Sigmoid colon (tissue), 7 donors: Measurements from ENCODE around the gene EEFSEC. TPM values are rescaled to one million over a fixed set of nuclear protein-coding genes. Genes with fewer than 3 reads are reported as not detected.

ENCODE experiments used
- DNase-seq: peaks from one replicate; pipeline ENCODE4 v3.0.0-alpha.2; 2019
- H3K27ac ChIP-seq, 4 donors: fragments of 200-600 bp; sonication (generic); one replicate each; pipeline ENCODE4 v1.5.1; 2016 to 2019; ENCODE audit warnings: mild to moderate bottlenecking in 1 of 4
- H3K27me3 ChIP-seq, 3 donors: fragments of 200-600 bp; sonication (generic); one replicate each; pipeline ENCODE4 v1.5.1; 2019; ENCODE audit warnings: mild to moderate bottlenecking in 1 of 3
- H3K36me3 ChIP-seq, 4 donors: fragments of 200-600 bp; sonication (generic); one replicate each; pipeline ENCODE4 v1.5.1; 2016 to 2019
- H3K4me1 ChIP-seq, 4 donors: fragments of 200-600 bp; sonication (generic); one replicate each; pipeline ENCODE4 v1.5.1; 2017 to 2019
- H3K4me3 ChIP-seq, 4 donors: fragments of 200-600 bp; sonication (generic); one replicate each; pipeline ENCODE4 v1.5.1; 2017 to 2019; ENCODE audit warnings: mild to moderate bottlenecking in 2 of 4, moderate library complexity in 1 of 4
- H3K9me3 ChIP-seq, 4 donors: fragments of 200-600 bp in 3 of 4; sonication (generic) in 3 of 4; one replicate each; pipeline versions ENCODE4 v1.5.1 to v1.6.1; 2013 to 2019
- EP300 ChIP-seq, 4 donors: sonication (generic); formaldehyde crosslinking; IDR thresholded peaks; one replicate each; pipeline ENCODE4 v1.6.1; 2017; ENCODE audit warnings: antibody characterized with exemption in 4 of 4
- POLR2A ChIP-seq, 2 donors: fragments of 450-650 bp; IDR thresholded peaks; one replicate each; pipeline ENCODE4 v1.6.1; 2016; ENCODE audit warnings: antibody characterized with exemption in 2 of 2, mild to moderate bottlenecking in 2 of 2, moderate library complexity in 2 of 2
- POLR2AphosphoS5 ChIP-seq, 4 donors: sonication (generic); formaldehyde crosslinking; IDR thresholded peaks; one replicate each; pipeline ENCODE4 v1.6.1; 2017; ENCODE audit warnings: antibody characterized with exemption in 4 of 4
- WGBS, 2 donors: extraction: QIAGEN DNeasy Blood & Tissue Kit; methylation state at CpG; one replicate each; pipeline ENCODE4 v1.1.7; 2013; 5-methylcytosine and 5-hydroxymethylcytosine counted together
- intact Hi-C: fragments of 100-400 bp; cut with DNase I; formaldehyde crosslinking; loops from one replicate; pipeline ENCODE4 v1.15.1; 2023
- polyA plus RNA-seq, 3 donors: library from polyadenylated mRNA; stranded (reverse); fragments of 200-250 nt; gene quantifications; one replicate each; pipeline ENCODE4 v1.2.3, GENCODE V29; 2013
- total RNA-seq, 4 donors: library from RNA; depleted of rRNA; stranded (reverse); fragments of >200 nt; gene quantifications; one replicate each; pipeline ENCODE4 v1.1.0, GENCODE V29; 2016
- TF ChIP-seq, protein P1 (sequence below), 4 experiments: fragments of 450-650 bp in 3 of 4; fragments of 200-600 bp in 1 of 4; IDR thresholded peaks; one replicate each; pipeline ENCODE4 v1.5.1; 2016 to 2019; ENCODE audit warnings: antibody characterized with exemption in 4 of 4, mild to moderate bottlenecking in 3 of 4, moderate library complexity in 2 of 4
- donor health status: healthy with polysubstance abuse.
- donor health status: Bipolar disorder and iron deficiency.
- donor health status: healthy.

EEFSEC gene
- total and polyA plus RNA-seq, 7 donors: 5.3 to 16.1 (median 12.2) TPM

DNA sequence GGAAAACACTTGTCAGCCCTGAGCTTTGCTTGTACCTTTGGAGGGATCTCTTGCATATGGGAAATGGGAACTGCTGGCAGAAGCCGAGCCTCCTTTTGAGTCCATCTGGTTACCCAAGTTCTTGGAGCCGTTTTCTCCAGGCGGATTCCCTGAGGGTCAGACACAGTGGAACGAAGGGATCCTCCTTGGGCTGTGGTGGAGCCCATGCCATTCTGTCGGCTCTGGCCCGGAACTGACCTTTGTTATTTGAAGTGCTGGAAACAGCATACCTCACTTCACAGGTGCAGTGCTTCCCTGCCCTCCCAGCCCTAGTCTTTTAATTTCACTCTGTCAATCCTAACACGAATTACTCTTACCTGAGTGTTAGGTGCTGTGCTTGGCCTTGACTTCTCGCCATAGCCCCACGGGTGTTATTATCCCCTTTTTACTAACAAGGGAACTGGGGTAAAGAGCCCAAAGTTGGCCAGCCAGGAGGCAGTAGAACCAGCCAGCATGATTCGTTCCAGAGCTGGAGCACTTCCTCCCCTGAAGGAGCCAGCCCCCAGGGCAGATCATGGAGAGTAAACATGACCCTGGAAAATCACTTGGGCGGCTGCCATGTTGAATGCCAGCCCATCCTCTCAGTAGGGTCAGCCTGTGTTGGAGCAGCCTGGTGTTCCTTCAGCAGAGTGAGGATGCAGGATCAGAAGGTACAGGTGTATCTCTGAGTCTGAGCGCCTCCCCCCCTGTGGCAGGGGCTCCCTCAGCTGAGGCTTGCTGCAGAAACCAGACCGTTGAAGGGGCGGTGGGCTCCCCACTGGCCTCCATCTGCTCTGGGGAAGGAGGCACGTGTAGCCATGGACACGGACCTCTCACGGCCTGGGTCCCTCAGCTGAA lies 170.2 kb downstream of the EEFSEC start:
- Histone ChIP-seq H3K36me3 (peaks cover 0 to 8% (median 0%) of the 10 kb centered on the region in 4 donors), H3K27me3 (no peaks in the 10 kb centered on the region), H3K4me1 (no peaks in the 10 kb centered on the region), H3K27ac (no peak overlapping the region), H3K9me3 (no peaks in the 10 kb centered on the region), H3K4me3 (no peak overlapping the region)
- peak; percentile 46 for DNase-seq
- intact Hi-C loops: loop anchor here (2.0 kb wide), 1 partner anchor 153 kb away; no protein-coding TSS in a partner anchor
- WGBS, 2 donors: 58 to 83% methylated on average over 17 of the region's 17 CpGs
- TF ChIP-seq POLR2AphosphoS5 (IDR thresholded peaks at IDR 0.05) (no peak), EP300 (IDR thresholded peaks at IDR 0.05) (no peak), POLR2A (IDR thresholded peaks at IDR 0.05) (no peak)
- TF ChIP-seq, protein P1, sequence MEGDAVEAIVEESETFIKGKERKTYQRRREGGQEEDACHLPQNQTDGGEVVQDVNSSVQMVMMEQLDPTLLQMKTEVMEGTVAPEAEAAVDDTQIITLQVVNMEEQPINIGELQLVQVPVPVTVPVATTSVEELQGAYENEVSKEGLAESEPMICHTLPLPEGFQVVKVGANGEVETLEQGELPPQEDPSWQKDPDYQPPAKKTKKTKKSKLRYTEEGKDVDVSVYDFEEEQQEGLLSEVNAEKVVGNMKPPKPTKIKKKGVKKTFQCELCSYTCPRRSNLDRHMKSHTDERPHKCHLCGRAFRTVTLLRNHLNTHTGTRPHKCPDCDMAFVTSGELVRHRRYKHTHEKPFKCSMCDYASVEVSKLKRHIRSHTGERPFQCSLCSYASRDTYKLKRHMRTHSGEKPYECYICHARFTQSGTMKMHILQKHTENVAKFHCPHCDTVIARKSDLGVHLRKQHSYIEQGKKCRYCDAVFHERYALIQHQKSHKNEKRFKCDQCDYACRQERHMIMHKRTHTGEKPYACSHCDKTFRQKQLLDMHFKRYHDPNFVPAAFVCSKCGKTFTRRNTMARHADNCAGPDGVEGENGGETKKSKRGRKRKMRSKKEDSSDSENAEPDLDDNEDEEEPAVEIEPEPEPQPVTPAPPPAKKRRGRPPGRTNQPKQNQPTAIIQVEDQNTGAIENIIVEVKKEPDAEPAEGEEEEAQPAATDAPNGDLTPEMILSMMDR (IDR thresholded peaks at IDR 0.05): no peak

DNA sequence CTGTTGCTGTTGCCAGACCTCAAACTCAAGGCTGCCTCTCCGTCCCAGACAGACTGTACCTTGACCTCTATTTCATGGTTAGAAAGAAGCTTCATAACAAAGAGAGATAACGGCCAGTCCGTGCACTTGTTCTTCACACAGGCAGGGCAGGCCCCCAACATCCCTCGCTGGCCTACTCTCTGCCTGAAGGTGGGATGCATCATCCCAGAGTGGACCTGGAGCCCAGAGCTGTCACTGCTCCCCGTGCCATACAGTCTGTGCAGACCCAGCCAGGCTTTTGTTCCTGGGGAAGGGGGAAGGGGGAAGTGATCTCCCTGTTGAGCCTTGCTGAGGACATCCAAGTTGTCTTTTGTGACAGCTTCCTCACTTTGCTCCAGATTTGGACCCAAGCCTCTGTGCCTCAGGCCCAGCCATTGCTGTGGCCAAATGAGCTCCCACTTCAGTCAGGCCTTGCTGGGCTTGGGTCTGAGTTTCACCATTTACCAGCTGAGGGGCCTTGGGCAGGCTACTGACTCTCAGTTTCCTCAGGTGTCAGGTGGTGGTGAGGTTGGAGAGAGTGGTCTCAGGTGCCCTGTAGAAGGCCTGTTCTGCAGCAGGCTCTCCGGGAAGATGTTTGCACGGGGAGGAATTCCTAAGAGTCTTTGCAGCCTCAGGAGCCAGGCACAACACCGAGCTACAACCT lies 171.8 kb downstream of the EEFSEC start:
- Histone ChIP-seq H3K4me1 (no peaks in the 10 kb centered on the region), H3K4me3 (no peak overlapping the region), H3K36me3 (peaks cover 0 to under 1% (median 0%) of the 10 kb centered on the region in 4 donors), H3K27ac (no peak overlapping the region), H3K27me3 (no peaks in the 10 kb centered on the region), H3K9me3 (no peaks in the 10 kb centered on the region)
- peak; percentile 33 for DNase-seq
- intact Hi-C loops: no loop called here
- TF ChIP-seq POLR2A (IDR thresholded peaks at IDR 0.05): no peak
- no peak for TF ChIP-seq EP300 (IDR thresholded peaks at IDR 0.05)
- TF ChIP-seq, protein P1 (IDR thresholded peaks at IDR 0.05): no peak
- no peak for TF ChIP-seq POLR2AphosphoS5 (IDR thresholded peaks at IDR 0.05)
- 58 to 74% methylated on average over 8 of the region's 8 CpGs for WGBS, 2 donors

DNA sequence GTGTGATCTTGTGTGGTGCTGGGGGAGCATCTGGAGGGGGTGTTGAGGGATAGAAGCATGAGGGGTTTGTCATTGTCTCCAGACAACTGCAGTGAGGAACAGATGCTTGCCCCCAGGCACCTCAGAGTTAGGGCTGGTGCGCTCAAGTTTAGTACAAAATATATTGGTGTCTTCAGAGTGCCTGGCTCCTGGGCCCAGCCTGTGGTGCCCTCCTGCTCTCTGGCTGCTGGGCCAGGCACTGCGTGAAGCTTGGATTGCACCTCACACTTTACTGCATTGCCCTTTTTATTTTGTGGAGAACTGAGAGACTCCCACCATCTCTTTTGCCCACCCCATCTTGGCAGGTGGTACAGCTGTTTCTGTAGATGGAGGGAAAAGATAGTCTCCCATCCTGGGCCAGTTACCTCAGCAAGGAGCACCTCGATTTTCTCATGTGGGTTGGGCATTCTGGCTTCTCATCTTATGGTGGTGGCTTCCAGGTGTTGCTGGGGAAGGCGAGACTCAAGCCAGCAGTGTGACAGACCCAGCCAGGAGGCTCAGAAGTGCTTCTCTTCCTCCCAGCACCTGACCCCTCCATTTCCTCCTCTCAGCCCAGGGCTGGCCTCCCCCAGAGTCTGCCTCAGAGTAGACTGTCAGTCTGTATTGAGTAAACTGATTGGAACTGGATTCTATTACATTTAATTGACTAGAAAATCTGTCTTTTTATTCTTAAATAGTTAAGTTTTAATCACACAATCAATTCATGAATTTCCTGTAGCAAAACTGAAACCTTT lies 173.0 kb downstream of the EEFSEC start:
- intact Hi-C loops: no loop called here

DNA sequence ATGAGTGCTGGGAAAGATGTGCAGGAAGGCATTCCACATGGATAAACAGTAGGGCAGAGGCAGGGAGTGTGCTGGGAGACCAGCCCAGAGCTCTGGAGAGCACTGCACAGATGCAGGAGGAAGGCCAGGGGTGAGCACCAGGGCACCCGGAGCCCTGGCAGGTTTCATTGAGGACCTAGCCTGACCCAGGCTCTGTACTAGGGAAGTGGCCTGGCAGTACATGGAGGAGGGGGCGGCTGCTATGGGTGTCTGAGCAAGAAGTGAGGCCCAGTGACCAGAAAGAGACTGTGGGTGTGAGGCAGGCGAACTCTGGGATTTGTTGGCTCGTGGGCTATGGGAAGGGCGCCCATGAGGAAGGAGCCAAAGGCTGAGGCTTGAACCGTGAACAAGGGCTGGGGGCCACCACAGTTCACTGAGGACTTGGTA lies 174.3 kb downstream of the EEFSEC start:
- no peaks in the 10 kb centered on the region for H3K36me3 ChIP-seq
- no peak overlapping the region for H3K27ac ChIP-seq
- H3K4me3 ChIP-seq: no peak overlapping the region
- peak; percentile 33 for DNase-seq
- 91 to 96% methylated on average over 6 of the region's 6 CpGs for WGBS, 2 donors
- no peaks in the 10 kb centered on the region for H3K27me3 ChIP-seq
- intact Hi-C loops: no loop called here
- no peak for TF ChIP-seq EP300 (IDR thresholded peaks at IDR 0.05)
- TF ChIP-seq POLR2A (IDR thresholded peaks at IDR 0.05): no peak
- TF ChIP-seq, protein P1 (IDR thresholded peaks at IDR 0.05): no peak
- no peak for TF ChIP-seq POLR2AphosphoS5 (IDR thresholded peaks at IDR 0.05)
- H3K4me1 ChIP-seq: no peaks in the 10 kb centered on the region
- no peaks in the 10 kb centered on the region for H3K9me3 ChIP-seq

More for the DNA sequence above, 173.0 kb downstream of the EEFSEC start:
- peak; percentile 40 for DNase-seq
- no peak overlapping the region for H3K27ac ChIP-seq
- no peaks in the 10 kb centered on the region for H3K27me3 ChIP-seq
- 81 to 90% methylated on average over 4 of the region's 4 CpGs for WGBS, 2 donors
- no peaks in the 10 kb centered on the region for H3K9me3 ChIP-seq
- no peaks in the 10 kb centered on the region for H3K4me1 ChIP-seq
- no peak overlapping the region for H3K4me3 ChIP-seq
- TF ChIP-seq POLR2AphosphoS5 (IDR thresholded peaks at IDR 0.05) (no peak), EP300 (IDR thresholded peaks at IDR 0.05) (no peak), POLR2A (IDR thresholded peaks at IDR 0.05) (no peak)
- TF ChIP-seq, protein P1 (IDR thresholded peaks at IDR 0.05): no peak
- H3K36me3 ChIP-seq: no peaks in the 10 kb centered on the region
